ENCODE results near the gene DAB2. TPM values are rescaled to one million over a fixed set of nuclear protein-coding genes. Genes with fewer than 3 reads are reported as not detected.

Gene DAB2
- total and polyA plus RNA-seq, 2 of the 8 experiments (the other 6 are each of a cell fraction or from before 2014, with no cell fraction given) = 2.6 to 4.9 TPM

- no peak for TF ChIP-seq CHD7 (IDR thresholded peaks at IDR 0.05; ENCODE audit: insufficient replicate concordance, low read length)
- no peak for TF ChIP-seq RFX5 (IDR thresholded peaks at IDR 0.05; ENCODE audit: borderline replicate concordance, low read depth, low read length)
- no peak for TF ChIP-seq CBX8 (IDR thresholded peaks at IDR 0.05; ENCODE audit: borderline replicate concordance, low read depth, low read length)
Observed at GRCh38 chr5:39452846-39453245, 28.1 kb upstream of the DAB2 start (continued).
